ENCODE measurements around the gene PRUNE2. TPM values are rescaled to one million over a fixed set of nuclear protein-coding genes. Genes with fewer than 3 reads are reported as not detected.

PRUNE2 gene
- total and polyA plus RNA-seq, 4 donors = 1.3 to 4.5 (median 1.6) TPM

DNA sequence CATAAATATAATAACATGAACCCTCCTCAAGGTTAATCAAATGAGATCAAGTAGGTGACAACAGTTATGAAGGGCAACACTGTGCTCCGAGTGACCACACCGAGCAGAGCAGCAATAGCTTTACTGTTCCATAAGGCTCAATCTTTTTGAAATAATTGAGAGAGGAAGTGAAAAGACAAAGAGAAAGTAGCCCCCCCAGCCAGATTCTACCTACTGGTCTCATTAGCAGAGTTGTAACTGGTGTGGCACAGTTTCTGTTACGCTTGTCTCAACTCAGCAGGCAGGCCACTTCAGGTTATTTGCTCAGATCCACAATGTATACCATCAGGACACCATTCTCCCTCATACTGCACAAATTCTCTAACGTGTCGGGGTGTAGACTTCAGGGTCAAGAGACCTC, 14.0 kb downstream of the PRUNE2 start:
- WGBS = 81% methylated on average over 5 of the region's 5 CpGs
- H3K27me3 ChIP-seq (ENCODE audit: control insufficient read depth in 4 of 4, insufficient read depth in 4 of 4, low read length in 3 of 4) = no peaks in the 10 kb centered on the region

DNA sequence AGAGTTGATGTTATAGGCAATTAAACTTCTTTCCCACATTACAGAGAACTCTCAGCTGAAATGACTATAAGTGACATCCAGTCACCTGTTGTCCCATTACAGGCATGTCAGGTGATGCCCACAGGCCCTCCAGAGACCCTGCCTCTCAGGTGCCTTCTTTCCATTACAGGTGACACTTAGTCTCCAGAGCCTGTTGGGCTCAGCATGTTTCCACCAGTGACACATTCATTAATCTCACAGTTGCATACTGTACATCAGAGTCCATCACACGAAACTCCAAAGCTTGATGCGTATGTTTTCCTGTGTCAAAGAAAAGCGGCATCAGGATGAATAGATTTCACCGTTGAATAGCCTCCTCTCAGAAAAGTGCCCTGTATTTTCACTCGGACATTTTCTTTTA, 14.6 kb downstream of the PRUNE2 start:
- Histone ChIP-seq H3K9ac (ENCODE audit: low read depth in 1 of 2, low read length in 2 of 2) (no peak overlapping the region), H3K36me3 (ENCODE audit: control insufficient read depth in 4 of 4, insufficient read depth in 3 of 4, low read depth in 1 of 4, low read length in 3 of 4) (no peaks in the 10 kb centered on the region), H3K4me1 (ENCODE audit: control insufficient read depth in 4 of 4, insufficient read depth in 4 of 4, low read length in 3 of 4) (no peaks in the 10 kb centered on the region), H3K27ac (ENCODE audit: low read depth in 1 of 2, low read length in 2 of 2) (no peak overlapping the region), H3K27me3 (ENCODE audit: control insufficient read depth in 4 of 4, insufficient read depth in 4 of 4, low read length in 3 of 4) (no peaks in the 10 kb centered on the region), H3K4me3 (ENCODE audit: low read depth in 1 of 3, low read length in 3 of 3) (no peak overlapping the region), H3K9me3 (ENCODE audit: control insufficient read depth in 4 of 4, low read length in 3 of 4) (no peaks in the 10 kb centered on the region)
- 81% methylated on average over 5 of the region's 5 CpGs for WGBS
- no peak for DNase-seq (ENCODE audit: low spot score)
- TF ChIP-seq, protein P1, sequence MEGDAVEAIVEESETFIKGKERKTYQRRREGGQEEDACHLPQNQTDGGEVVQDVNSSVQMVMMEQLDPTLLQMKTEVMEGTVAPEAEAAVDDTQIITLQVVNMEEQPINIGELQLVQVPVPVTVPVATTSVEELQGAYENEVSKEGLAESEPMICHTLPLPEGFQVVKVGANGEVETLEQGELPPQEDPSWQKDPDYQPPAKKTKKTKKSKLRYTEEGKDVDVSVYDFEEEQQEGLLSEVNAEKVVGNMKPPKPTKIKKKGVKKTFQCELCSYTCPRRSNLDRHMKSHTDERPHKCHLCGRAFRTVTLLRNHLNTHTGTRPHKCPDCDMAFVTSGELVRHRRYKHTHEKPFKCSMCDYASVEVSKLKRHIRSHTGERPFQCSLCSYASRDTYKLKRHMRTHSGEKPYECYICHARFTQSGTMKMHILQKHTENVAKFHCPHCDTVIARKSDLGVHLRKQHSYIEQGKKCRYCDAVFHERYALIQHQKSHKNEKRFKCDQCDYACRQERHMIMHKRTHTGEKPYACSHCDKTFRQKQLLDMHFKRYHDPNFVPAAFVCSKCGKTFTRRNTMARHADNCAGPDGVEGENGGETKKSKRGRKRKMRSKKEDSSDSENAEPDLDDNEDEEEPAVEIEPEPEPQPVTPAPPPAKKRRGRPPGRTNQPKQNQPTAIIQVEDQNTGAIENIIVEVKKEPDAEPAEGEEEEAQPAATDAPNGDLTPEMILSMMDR (IDR thresholded peaks at IDR 0.05; ENCODE audit: low read depth, low read length, missing input control) = no peak
- TF ChIP-seq RXRA (IDR thresholded peaks at IDR 0.05) (no peak), NR2F2 (IDR thresholded peaks at IDR 0.05) (no peak), EGR1 (IDR thresholded peaks at IDR 0.05; ENCODE audit: low read depth in 2 of 2) (no peak)
- TF ChIP-seq, protein P2, sequence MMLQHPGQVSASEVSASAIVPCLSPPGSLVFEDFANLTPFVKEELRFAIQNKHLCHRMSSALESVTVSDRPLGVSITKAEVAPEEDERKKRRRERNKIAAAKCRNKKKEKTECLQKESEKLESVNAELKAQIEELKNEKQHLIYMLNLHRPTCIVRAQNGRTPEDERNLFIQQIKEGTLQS (IDR thresholded peaks at IDR 0.05) = no peak

More for the DNA sequence above, 14.0 kb downstream of the PRUNE2 start:
- DNase-seq (ENCODE audit: low spot score) = no peak
- Histone ChIP-seq H3K9ac (ENCODE audit: low read depth in 1 of 2, low read length in 2 of 2) (no peak overlapping the region), H3K36me3 (ENCODE audit: control insufficient read depth in 4 of 4, insufficient read depth in 3 of 4, low read depth in 1 of 4, low read length in 3 of 4) (no peaks in the 10 kb centered on the region), H3K4me1 (ENCODE audit: control insufficient read depth in 4 of 4, insufficient read depth in 4 of 4, low read length in 3 of 4) (no peaks in the 10 kb centered on the region), H3K4me3 (ENCODE audit: low read depth in 1 of 3, low read length in 3 of 3) (no peak overlapping the region), H3K27ac (ENCODE audit: low read depth in 1 of 2, low read length in 2 of 2) (no peak overlapping the region), H3K9me3 (ENCODE audit: control insufficient read depth in 4 of 4, low read length in 3 of 4) (no peaks in the 10 kb centered on the region)
- TF ChIP-seq, protein P1 (IDR thresholded peaks at IDR 0.05; ENCODE audit: low read depth, low read length, missing input control) = no peak
- TF ChIP-seq GABPA (IDR thresholded peaks at IDR 0.05 in 1 of 2, conservative IDR thresholded peaks at IDR 0.05 in 1 of 2) = no peak
- no peak for TF ChIP-seq EGR1 (IDR thresholded peaks at IDR 0.05; ENCODE audit: low read depth in 2 of 2)
- TF ChIP-seq JUND (IDR thresholded peaks at IDR 0.05) = no peak
- TF ChIP-seq NR2F2 (IDR thresholded peaks at IDR 0.05) = no peak
- TF ChIP-seq RXRA (IDR thresholded peaks at IDR 0.05) = no peak
- no peak for TF ChIP-seq HNF4A (conservative IDR thresholded peaks at IDR 0.05)
- TF ChIP-seq SP1 (IDR thresholded peaks at IDR 0.05) = no peak
- no peak for TF ChIP-seq TAF1 (conservative IDR thresholded peaks at IDR 0.05)
- TF ChIP-seq RAD21 (IDR thresholded peaks at IDR 0.05) = no peak
- TF ChIP-seq, protein P2 (IDR thresholded peaks at IDR 0.05) = no peak
- no peak for TF ChIP-seq HNF4G (IDR thresholded peaks at IDR 0.05)
- no peak for TF ChIP-seq FOXA1 (IDR thresholded peaks at IDR 0.05)
- TF ChIP-seq, protein P3, sequence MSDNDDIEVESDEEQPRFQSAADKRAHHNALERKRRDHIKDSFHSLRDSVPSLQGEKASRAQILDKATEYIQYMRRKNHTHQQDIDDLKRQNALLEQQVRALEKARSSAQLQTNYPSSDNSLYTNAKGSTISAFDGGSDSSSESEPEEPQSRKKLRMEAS (IDR thresholded peaks at IDR 0.05) = no peak
- TF ChIP-seq, protein P4, sequence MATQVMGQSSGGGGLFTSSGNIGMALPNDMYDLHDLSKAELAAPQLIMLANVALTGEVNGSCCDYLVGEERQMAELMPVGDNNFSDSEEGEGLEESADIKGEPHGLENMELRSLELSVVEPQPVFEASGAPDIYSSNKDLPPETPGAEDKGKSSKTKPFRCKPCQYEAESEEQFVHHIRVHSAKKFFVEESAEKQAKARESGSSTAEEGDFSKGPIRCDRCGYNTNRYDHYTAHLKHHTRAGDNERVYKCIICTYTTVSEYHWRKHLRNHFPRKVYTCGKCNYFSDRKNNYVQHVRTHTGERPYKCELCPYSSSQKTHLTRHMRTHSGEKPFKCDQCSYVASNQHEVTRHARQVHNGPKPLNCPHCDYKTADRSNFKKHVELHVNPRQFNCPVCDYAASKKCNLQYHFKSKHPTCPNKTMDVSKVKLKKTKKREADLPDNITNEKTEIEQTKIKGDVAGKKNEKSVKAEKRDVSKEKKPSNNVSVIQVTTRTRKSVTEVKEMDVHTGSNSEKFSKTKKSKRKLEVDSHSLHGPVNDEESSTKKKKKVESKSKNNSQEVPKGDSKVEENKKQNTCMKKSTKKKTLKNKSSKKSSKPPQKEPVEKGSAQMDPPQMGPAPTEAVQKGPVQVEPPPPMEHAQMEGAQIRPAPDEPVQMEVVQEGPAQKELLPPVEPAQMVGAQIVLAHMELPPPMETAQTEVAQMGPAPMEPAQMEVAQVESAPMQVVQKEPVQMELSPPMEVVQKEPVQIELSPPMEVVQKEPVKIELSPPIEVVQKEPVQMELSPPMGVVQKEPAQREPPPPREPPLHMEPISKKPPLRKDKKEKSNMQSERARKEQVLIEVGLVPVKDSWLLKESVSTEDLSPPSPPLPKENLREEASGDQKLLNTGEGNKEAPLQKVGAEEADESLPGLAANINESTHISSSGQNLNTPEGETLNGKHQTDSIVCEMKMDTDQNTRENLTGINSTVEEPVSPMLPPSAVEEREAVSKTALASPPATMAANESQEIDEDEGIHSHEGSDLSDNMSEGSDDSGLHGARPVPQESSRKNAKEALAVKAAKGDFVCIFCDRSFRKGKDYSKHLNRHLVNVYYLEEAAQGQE (IDR thresholded peaks at IDR 0.05) = no peak
- TF ChIP-seq, protein P5, sequence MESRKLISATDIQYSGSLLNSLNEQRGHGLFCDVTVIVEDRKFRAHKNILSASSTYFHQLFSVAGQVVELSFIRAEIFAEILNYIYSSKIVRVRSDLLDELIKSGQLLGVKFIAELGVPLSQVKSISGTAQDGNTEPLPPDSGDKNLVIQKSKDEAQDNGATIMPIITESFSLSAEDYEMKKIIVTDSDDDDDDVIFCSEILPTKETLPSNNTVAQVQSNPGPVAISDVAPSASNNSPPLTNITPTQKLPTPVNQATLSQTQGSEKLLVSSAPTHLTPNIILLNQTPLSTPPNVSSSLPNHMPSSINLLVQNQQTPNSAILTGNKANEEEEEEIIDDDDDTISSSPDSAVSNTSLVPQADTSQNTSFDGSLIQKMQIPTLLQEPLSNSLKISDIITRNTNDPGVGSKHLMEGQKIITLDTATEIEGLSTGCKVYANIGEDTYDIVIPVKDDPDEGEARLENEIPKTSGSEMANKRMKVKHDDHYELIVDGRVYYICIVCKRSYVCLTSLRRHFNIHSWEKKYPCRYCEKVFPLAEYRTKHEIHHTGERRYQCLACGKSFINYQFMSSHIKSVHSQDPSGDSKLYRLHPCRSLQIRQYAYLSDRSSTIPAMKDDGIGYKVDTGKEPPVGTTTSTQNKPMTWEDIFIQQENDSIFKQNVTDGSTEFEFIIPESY (IDR thresholded peaks at IDR 0.05) = no peak
